Measurements from ENCODE around the gene RHBDF2. TPM values are rescaled to one million over a fixed set of nuclear protein-coding genes. Genes with fewer than 3 reads are reported as not detected.

The RHBDF2 gene
- total RNA-seq, 4 donors from 2014 or later, result 11.4 to 29.8 (median 23.3) TPM

DNA sequence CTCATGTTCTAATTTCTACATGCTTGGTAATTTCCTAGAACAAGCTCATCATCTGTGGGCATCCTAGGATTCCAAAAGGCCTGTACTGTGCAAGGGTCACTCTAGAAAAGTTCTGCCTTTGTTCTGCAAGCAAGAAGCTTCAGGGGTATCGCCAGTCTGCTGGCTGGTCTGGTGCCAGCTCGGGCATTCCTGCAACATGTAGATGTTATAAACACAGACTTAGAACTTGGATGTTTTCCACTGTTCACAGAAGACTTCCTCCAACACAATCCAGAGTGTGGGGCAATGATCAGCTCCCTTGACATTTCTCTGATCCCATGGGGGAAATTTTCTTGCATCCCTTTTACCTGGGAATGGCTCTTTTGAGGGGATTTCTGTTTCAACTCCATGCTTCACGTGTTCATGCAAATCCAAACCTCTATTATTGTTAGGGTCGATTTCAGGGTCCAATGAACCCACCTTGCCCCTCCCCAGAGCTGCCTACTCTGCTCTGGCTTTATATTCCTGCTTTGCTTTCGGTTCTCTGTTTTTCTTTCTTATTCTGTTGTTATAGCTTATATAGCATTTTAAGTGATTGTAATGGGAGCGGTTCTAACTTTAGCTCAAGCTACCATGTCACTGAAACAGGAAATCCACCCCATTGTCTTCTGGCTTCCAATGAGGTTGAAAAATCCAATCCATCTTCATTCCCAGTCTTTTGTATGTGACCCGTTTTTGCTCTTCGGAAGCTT, 73.6 kb downstream of the RHBDF2 start:
- peaks cover 48 to 55% of the 10 kb centered on the region in 2 donors for H3K4me1 ChIP-seq
- intact Hi-C loops (cut with DNase I; ENCODE audit: low total_unique reads), result no loop called here
- peak overlapping the region in 3 of 4 donors; percentile 18 to 46 (median 34) for H3K27ac ChIP-seq
- H3K36me3 ChIP-seq, result no peaks in the 10 kb centered on the region
- in situ Hi-C loops (cut with MboI; ENCODE audit: low sequenced_read_pairs in 4 of 4), result no loop called here
- TF ChIP-seq POLR2A (IDR thresholded peaks at IDR 0.05), result no peak
- TF ChIP-seq, protein P1, sequence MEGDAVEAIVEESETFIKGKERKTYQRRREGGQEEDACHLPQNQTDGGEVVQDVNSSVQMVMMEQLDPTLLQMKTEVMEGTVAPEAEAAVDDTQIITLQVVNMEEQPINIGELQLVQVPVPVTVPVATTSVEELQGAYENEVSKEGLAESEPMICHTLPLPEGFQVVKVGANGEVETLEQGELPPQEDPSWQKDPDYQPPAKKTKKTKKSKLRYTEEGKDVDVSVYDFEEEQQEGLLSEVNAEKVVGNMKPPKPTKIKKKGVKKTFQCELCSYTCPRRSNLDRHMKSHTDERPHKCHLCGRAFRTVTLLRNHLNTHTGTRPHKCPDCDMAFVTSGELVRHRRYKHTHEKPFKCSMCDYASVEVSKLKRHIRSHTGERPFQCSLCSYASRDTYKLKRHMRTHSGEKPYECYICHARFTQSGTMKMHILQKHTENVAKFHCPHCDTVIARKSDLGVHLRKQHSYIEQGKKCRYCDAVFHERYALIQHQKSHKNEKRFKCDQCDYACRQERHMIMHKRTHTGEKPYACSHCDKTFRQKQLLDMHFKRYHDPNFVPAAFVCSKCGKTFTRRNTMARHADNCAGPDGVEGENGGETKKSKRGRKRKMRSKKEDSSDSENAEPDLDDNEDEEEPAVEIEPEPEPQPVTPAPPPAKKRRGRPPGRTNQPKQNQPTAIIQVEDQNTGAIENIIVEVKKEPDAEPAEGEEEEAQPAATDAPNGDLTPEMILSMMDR (IDR thresholded peaks at IDR 0.05 in 4 of 5, conservative IDR thresholded peaks at IDR 0.05 in 1 of 5), result no peak
- DNase-seq (no peak), ATAC-seq (peak in 1 of 2 donors; percentile 54)
- no peaks in the 10 kb centered on the region for H3K27me3 ChIP-seq
- no peak overlapping the region for H3K4me3 ChIP-seq
- no peaks in the 10 kb centered on the region for H3K9me3 ChIP-seq

DNA sequence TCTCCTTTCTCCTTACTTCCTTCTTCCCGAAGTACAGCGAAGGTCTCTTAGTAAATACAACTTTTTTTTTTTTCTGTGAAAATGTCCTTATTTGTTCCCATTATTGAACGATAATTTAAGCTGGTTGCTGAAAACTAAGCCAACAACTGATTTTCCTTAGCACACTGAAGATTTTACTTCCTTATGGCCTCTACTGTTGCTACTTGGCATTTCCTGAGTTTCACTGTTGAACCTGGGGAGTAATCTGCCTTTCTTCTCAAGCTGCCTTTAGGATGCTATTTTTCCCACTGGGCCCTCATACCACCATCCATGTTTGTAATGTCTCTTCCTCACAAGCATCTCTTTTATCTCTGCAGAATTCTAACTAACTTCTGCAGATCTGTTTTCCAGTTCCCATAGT, 74.4 kb downstream of the RHBDF2 start:
- Histone ChIP-seq H3K4me3 (no peak overlapping the region), H3K27ac (peak overlapping the region in 2 of 4 donors; percentile 18 to 34), H3K4me1 (peaks cover 40 to 48% of the 10 kb centered on the region in 2 donors), H3K27me3 (no peaks in the 10 kb centered on the region), H3K9me3 (no peaks in the 10 kb centered on the region), H3K36me3 (no peaks in the 10 kb centered on the region)
- ATAC-seq (no peak), DNase-seq (no peak)
- TF ChIP-seq, protein P1 (IDR thresholded peaks at IDR 0.05 in 4 of 5, conservative IDR thresholded peaks at IDR 0.05 in 1 of 5), result no peak
- TF ChIP-seq POLR2A (IDR thresholded peaks at IDR 0.05), result no peak
- in situ Hi-C loops (cut with MboI; ENCODE audit: low sequenced_read_pairs in 4 of 4) (no loop called here), intact Hi-C loops (cut with DNase I; ENCODE audit: low total_unique reads) (no loop called here)

DNA sequence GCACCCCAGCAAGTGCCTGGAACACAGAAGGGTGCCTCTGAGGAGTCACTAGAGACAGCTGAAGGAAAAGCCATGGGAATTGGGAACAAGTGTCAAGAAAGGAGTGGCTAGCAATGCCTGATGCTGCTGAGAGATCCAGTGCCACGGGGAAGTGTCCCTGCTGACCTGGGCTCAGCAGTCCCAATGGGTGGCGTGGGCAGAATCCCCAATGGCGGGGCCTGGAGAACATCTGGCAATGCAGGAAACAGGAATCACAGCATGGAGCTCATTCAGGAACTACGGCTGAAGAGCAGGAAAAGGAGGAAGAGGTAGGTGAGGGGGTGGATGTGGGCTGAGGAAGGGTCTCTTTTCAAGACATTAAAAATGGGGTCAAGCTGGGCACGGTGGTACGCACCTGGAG, 78.4 kb downstream of the RHBDF2 start:
- no peaks in the 10 kb centered on the region for H3K27me3 ChIP-seq
- no peak overlapping the region for H3K27ac ChIP-seq
- in situ Hi-C loops (cut with MboI; ENCODE audit: low sequenced_read_pairs in 4 of 4) (no loop called here), intact Hi-C loops (cut with DNase I; ENCODE audit: low total_unique reads) (no loop called here)
- no peaks in the 10 kb centered on the region for H3K36me3 ChIP-seq
- no peaks in the 10 kb centered on the region for H3K9me3 ChIP-seq
- H3K4me1 ChIP-seq, result peaks cover 32 to 38% of the 10 kb centered on the region in 2 donors
- H3K4me3 ChIP-seq, result no peak overlapping the region
- DNase-seq, result no peak
- no peak for ATAC-seq
- TF ChIP-seq POLR2A (IDR thresholded peaks at IDR 0.05), result no peak
- TF ChIP-seq, protein P1 (IDR thresholded peaks at IDR 0.05 in 4 of 5, conservative IDR thresholded peaks at IDR 0.05 in 1 of 5), result no peak

DNA sequence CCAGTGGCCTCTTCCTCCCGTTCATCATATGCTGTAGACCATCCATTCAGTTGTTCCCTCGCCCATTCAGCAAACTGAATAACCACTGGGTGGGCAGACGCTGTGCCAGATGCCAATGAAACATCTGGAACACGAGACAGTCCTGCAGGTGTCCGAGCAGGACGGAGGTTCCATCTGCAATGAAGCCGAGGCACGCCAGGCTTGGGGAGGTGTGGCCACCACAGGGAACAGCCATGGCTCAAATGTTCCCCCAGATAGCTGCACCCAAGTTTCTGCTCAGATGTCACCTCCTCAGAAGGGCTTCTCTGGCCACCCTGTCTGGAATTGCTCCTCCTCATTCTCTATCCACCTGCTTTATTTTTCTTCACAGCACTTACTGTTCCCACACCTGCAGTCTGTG, 78.8 kb downstream of the RHBDF2 start:
- H3K27ac ChIP-seq, result no peak overlapping the region
- ATAC-seq, result no peak

More for the DNA sequence above, 78.8 kb downstream of the RHBDF2 start:
- Histone ChIP-seq H3K4me1 (peaks cover 28 to 34% of the 10 kb centered on the region in 2 donors), H3K36me3 (no peaks in the 10 kb centered on the region), H3K4me3 (no peak overlapping the region), H3K9me3 (no peaks in the 10 kb centered on the region), H3K27me3 (no peaks in the 10 kb centered on the region)
- in situ Hi-C loops (cut with MboI; ENCODE audit: low sequenced_read_pairs in 4 of 4) (no loop called here), intact Hi-C loops (cut with DNase I; ENCODE audit: low total_unique reads) (no loop called here)
- no peak for DNase-seq
- TF ChIP-seq, protein P1 (IDR thresholded peaks at IDR 0.05 in 4 of 5, conservative IDR thresholded peaks at IDR 0.05 in 1 of 5), result no peak
- no peak for TF ChIP-seq POLR2A (IDR thresholded peaks at IDR 0.05)
